MCF 10A (cell line): ENCODE measurements around the gene BLM. TPM values are rescaled to one million over a fixed set of nuclear protein-coding genes. Genes with fewer than 3 reads are reported as not detected.

Source experiments
- BruUV-seq: library from RNA; stranded (reverse); fragments of 400-500 nt; replicated peaks from 2 replicates; lab custom pipeline; 2021; lab: Mats Ljungman, UMichigan
- CTCF ChIA-PET: fragments of 300-600 bp; sonication (Branson Sonifier 250); formaldehyde crosslinking; extraction: SDS; loops from one replicate; lab custom pipeline; 2021; ENCODE audit warnings: antibody characterized with exemption, inconsistent platforms; lab: Yijun Ruan, JAX
- POLR2A ChIA-PET: fragments of 300-600, 350-650 bp; sonication (Branson Sonifier 250); formaldehyde crosslinking; extraction: SDS; loops from one replicate; lab custom pipeline; 2020; ENCODE audit warnings: antibody characterized with exemption, inconsistent platforms; lab: Yijun Ruan, JAX
- DNase-seq: peaks from one replicate; pipeline ENCODE4 v3.0.0-alpha.2; 2018; ENCODE audit not compliant: unreplicated experiment
- H3K27ac Mint-ChIP-seq: one replicate; pipeline ENCODE4 v1.8.0; 2022; ENCODE audit warnings: mild to moderate bottlenecking, low read depth, mixed read lengths; ENCODE audit not compliant: unreplicated experiment
- H3K27me3 Mint-ChIP-seq: one replicate; pipeline ENCODE4 v1.8.0; 2022; ENCODE audit warnings: mixed read lengths; ENCODE audit not compliant: insufficient read depth, unreplicated experiment
- H3K36me3 Mint-ChIP-seq: one replicate; pipeline ENCODE4 v1.8.0; 2022; ENCODE audit warnings: mild to moderate bottlenecking, moderate library complexity, mixed read lengths; ENCODE audit not compliant: insufficient read depth, unreplicated experiment
- H3K4me1 Mint-ChIP-seq: one replicate; pipeline ENCODE4 v1.8.0; 2022; ENCODE audit warnings: mixed read lengths; ENCODE audit not compliant: insufficient read depth, unreplicated experiment
- H3K4me3 Mint-ChIP-seq: one replicate; pipeline ENCODE4 v1.8.0; 2022; ENCODE audit warnings: mild to moderate bottlenecking, moderate library complexity, mixed read lengths; ENCODE audit not compliant: unreplicated experiment
- H3K9me3 Mint-ChIP-seq: one replicate; pipeline ENCODE4 v1.8.0; 2022; ENCODE audit warnings: mixed read lengths; ENCODE audit not compliant: unreplicated experiment
- CTCF ChIP-seq: fragments of 200-600 bp; IDR thresholded peaks from one replicate; pipeline ENCODE4 v1.8.0; 2022; ENCODE audit warnings: antibody characterized with exemption, mild to moderate bottlenecking; ENCODE audit not compliant: unreplicated experiment
- intact Hi-C: fragments of 100-400 bp; cut with micrococcal nuclease; formaldehyde crosslinking; loops from 2 replicates; pipeline ENCODE4 v1.14.1; 2022
- total RNA-seq: library from RNA; stranded (reverse); gene quantifications from 2 replicates; pipeline ENCODE4 v1.2.3, GENCODE V29; 2022

The BLM gene
- total RNA-seq, 1 experiment from 2014 or later = 5.2 TPM

- Mint-ChIP-seq H3K27ac (no peak overlapping the region), H3K9me3 (no peaks in the 10 kb centered on the region), H3K27me3 (no peaks in the 10 kb centered on the region), H3K4me3 (no peak overlapping the region), H3K4me1 (peaks cover 52% of the 10 kb centered on the region), H3K36me3 (peaks cover 6% of the 10 kb centered on the region)
- intact Hi-C loops = no loop called here
- no peak for TF ChIP-seq CTCF
- ChIA-PET CTCF (interaction anchor here (0.5 to 1.0 kb wide), 2 partner anchors 20 to 701 kb away, joined by 3 to 4 read pairs; no protein-coding TSS in a partner anchor), POLR2A (no interaction called here)
- BruUV-seq = no TSS peak
- no peak for DNase-seq
Measured at GRCh38 chr15:90865702-90866101, 148.6 kb downstream of the BLM start.

Other genes starting within 250 kb of the BLM start
- 22.6 and 25.9 TPM in 2 replicates for gene CRTC3, start 187.4 kb upstream of the BLM start, total RNA-seq
- gene FURIN, start 151.2 kb downstream of the BLM start, total RNA-seq = 48.8 and 49.4 TPM in 2 replicates
- 0.32 and 0.91 TPM in 2 replicates for gene FES, start 167.2 kb downstream of the BLM start, total RNA-seq
- 42.1 and 42.4 TPM in 2 replicates for gene MAN2A2, start 186.0 kb downstream of the BLM start, total RNA-seq
- 23.6 and 25.5 TPM in 2 replicates for gene HDDC3, start 215.2 kb downstream of the BLM start, total RNA-seq
- 61.7 and 63.1 TPM in 2 replicates for gene UNC45A, start 217.9 kb downstream of the BLM start, total RNA-seq
- gene RCCD1, start 237.5 kb downstream of the BLM start, total RNA-seq = 21.5 and 29.0 TPM in 2 replicates